Stimulated activated CD4-positive, alpha-beta T cell treated with anti-CD3 and anti-CD28 coated beads, TNF-alpha, amount 100 ng/mL, for 1 hour (primary cell): ENCODE results near the gene PPP2R5C.

Source experiments
- DNase-seq, 3 donors: peaks; one replicate each; pipeline ENCODE4 v3.0.0-alpha.2; 2020; ENCODE audit warnings: low read depth in 3 of 3, low spot score in 1 of 3

The PPP2R5C gene

DNA sequence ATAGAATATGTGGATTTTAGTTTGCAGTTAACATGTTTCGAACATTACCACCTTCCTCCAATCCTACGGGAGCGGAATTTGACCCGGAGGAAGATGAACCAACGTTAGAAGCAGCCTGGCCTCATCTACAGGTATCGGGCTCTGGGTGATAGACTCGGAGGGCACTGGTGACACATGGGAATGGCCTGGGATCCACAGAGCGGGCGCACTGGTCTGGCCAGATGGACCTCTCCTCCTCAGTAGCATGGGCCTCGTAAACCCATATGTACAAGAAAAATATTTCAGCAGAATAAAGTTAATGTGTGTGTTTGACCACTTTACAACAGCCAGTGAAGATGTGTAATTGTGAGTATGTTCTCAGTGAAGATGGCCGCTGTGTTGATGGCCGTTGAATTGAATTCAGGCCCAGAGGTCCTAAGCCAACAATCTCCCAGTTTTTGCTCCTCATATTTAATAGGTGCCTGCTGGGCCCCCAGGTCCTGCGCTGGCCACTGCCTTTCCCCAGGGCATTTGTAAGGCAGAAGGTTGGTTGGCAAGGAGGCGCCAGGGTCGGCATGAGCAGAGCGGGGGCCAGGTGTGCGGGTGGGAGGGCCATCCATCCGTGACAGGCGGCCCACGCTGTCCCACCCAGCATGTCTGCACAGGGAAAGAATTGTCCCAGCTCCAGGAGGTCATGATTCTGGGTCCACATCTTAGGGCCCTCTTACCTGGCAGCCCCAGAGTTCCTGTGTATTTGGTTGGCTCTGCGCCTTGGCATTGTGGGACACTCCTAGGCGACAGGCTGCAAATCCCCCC is 120.8 kb downstream of the PPP2R5C start:
- no peak for DNase-seq

DNA sequence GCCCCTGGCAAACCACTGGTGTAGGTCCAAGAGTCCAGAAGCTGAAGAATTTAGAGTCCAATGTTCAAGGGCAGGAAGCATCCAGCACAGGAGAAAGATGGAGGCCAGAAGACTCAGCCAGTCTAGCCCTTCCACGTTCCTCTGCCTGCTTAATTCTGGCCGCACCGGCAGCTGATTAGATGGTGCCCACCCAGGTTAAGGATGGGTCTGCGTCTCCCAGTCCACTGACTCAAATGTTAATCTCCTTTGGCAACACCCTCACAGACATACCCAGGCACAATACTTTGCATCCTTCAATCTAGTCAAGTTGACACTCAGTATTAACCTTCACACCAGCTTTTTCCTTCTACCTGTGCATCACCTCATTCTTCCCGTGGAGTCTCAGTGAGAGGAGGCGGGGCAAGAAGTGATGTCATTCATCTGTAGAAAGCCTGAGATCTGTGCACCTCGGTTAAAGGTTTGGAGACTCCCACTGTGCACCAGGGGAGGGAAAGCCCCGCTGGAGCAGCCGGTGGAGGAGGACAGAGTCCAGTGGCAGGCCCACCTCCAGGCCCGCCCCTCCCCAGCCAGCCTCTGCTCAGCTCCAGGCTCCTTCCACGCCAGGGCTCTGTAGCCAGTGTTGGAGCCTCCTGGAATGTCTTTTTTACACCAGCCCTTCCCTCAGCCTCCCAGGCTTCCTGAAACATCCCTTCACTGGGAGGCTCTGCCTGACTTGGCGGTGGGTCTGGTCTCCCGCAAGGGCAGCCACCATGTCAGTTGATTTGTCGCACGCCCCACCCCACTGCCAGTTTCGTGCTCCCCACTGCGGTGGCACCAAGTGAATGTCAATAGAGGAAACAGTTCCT is 122.8 kb downstream of the PPP2R5C start:
- DNase-seq: no peak

DNA sequence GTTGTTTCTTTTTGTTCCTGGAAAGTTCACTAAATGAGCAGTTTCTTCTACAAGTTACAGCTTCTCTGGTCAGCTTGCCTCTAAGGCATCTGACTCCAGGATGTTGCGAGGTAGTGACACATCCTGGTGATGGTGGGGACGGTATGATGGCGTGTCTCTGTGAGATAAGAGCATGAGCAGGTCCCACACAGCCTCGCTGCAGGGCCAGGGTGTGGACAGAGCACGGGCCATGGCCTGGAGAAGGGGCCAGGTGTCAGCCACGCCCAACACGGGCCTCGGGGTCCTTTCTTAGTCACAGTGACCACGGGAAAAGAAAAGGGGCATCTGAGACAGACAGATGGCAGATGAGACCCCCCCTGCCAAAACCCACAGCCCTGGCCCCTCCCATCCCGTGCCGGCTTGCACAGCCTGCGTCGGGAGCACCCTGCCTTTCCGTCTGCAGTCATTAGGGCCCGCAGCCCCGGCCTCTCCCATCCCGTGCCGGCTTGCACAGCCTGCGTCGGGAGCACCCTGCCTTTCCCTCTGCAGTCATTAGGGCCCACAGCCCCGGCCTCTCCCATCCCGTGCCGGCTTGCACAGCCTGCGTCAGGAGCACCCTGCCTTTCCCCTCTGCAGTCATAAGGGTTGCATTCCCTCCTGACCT is 123.5 kb downstream of the PPP2R5C start:
- DNase-seq: no peak

- no peak for DNase-seq
Observed at GRCh38 chr14:101887219-101887618, 125.7 kb downstream of the PPP2R5C start.

GRCh38 chr14:101888182-101888581 is 126.7 kb downstream of the PPP2R5C start:
- DNase-seq: no peak

DNA sequence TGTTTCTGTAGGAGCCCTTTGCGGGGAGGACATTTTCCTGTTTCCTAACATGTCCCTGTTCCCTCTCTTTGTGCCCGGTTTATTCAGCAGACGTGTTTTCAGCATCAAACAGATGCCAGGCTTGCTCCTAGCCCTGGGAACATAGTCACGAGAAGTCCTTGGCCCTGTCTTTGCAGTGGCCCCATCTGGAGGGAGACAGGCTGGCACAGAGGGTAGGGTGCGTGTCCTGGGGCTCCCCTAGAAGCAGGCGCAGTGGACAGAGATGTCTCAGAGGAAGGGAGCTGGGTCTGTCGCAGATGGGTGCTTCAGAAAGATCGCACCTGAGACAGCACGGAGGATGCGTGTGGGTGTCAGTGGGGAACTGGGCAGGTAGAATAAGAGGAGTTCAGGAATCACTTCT is 127.9 kb downstream of the PPP2R5C start:
- no peak for DNase-seq

DNA sequence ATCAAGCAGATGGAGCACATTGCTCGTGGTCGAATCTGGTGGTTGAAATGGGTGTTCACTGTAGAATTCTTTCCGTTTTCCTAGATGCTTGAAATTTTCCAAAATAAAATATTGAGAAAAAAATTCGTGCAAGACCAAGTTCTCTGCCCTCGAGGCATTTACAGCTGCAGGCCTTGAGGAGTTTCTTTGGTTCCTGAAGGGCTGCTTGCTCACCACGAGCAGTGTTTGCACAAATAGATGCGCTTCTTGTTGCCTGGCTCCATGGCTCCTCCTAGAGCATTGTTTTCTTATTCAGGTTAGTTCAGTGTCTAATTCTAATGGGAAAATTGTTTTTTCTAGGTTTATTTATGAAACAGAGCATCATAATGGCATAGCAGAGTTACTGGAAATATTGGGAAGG is 128.4 kb downstream of the PPP2R5C start:
- no peak for DNase-seq

DNA sequence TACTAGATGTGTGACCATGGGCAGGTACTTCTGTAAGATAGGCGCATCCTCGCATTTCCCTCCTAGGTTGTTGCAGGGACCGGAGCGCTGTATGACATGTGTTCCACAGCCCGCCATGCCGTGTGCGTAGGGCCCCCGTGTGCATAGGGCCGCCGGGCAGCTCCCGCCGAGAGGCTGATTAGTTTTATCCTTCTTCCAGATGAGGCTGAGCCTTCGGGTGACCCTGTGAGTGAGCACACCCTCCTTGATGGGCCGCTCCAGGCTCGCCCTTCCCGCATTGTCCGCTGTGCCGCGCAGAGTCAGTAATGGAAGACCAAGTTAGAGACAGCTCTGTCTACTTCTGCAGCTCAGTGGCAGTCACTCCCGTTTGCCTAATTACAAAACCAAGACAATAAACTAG is 130.0 kb downstream of the PPP2R5C start:
- no peak for DNase-seq

GRCh38 chr14:101893759-101894158 is 132.2 kb downstream of the PPP2R5C start:
- DNase-seq: no peak

GRCh38 chr14:101894365-101895081 is 133.0 kb downstream of the PPP2R5C start:
- DNase-seq: no peak

DNA sequence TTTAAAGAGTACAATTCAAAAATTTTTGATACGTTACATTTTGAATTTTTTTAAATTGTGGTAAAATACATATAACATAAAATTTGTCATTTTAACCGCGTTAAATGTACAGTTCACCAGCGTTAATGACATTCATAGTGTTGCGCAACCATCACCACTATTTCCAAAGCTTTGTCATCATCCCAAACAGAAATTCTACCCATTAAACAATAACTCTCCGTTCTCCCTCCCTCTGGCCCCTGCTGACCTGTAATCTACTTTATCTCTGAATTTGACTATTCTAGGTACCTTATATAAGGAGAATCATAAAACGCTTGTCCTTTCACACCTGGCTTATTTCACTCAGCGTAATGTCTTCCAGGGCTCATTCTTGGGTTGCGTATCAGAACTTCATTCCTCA is 133.7 kb downstream of the PPP2R5C start:
- no peak for DNase-seq

GRCh38 chr14:101897326-101897725 is 135.8 kb downstream of the PPP2R5C start:
- DNase-seq: no peak

DNA sequence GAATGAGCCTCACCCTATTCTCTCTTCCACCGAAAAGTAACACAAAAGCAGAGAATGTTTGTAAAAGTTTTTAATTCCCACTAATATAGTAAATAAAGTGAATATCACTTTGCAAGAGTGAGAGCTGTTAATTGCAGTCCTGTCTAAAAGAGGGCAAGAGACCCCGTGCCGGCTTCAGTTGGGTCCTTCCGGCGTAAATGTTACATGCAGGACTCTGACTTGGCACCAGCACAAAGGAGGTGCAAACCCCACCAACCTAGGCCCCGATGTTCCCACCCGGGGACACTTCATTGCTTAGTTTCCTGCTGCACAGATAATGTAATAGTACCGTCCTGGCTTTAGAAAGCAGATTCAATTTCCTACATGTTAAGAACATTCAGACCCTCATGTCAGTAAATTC is 136.9 kb downstream of the PPP2R5C start:
- no peak for DNase-seq

GRCh38 chr14:101899263-101899662 is 137.8 kb downstream of the PPP2R5C start:
- no peak for DNase-seq

DNA sequence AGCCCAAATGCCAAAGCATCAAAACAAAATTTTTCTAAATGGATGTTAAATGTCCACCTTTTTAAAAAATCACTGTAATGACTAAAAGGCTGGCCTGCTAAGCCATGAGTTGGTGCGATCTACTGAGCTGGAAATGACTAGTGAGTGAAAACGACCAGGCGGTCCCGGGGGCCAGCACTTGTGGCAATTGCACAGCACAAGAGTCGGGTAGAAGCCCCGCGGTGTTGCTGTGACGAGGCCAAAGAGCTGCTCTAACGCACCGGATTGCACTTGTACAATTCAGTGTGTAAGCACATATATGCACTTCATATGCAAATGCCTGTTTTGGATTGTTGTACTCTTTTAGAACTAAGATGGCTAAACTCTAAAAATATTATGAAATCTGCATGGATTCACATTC is 138.7 kb downstream of the PPP2R5C start:
- DNase-seq: no peak

DNA sequence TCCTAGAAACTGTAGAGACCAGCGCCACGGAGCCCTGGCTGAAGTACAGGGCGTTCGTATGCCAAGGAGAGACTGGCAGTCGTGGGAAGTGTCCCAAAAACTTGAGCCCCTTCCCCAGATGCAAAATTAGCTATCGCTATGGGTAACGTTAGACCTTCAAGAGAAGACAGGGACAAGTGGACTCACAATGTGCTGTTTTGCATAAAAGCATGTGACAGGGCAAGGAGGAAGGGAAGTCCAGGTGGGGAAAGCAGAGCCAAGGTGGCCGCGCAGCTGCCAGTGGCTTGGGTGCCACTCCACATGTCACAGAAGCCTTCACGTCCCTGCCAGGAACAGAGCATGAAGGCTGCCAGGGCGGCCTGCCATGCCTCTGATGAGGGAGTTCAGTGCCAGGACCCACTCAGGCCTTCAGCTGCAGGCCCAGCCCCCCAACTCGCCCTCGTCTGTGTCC is 141.6 kb downstream of the PPP2R5C start:
- DNase-seq: no peak

DNA sequence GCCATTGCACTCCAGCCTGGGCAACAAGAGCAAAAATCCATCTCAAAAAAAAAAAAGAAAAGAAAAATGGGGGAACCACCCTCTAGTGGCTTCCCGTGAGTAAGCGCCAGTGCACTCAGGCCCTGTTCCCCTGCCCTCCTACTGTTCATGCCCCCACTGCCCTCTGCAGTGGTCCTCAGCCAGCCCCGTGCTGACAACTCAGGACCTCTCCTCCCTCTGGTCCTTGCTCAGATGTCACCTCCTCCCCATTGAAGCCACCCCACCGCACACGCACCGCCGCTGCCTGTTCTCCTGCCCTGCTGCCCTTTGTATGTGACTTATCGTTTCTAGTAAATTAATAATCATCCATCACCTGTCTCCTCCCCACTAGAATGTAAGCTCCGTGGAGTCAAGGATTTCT is 144.1 kb downstream of the PPP2R5C start:
- DNase-seq: no peak

DNA sequence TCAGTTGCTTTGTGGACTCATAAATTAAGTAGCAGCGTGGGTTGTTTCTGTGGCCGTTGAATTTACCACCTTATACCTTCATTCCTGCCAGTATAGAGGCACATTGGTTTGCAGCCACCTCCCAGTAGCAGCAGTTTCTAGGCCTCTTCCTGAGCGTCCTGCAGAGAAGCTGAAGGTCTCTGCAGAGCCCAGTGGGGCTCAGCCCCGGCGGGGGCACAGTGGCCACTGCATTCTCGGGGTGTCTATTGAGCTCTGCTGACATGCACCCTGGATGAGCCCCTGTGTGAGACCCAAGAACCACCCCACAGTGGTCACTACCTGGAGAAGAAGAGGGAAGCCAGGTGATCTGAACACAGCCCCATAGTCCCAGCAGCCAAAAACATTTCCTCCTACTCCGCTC is 145.1 kb downstream of the PPP2R5C start:
- no peak for DNase-seq

DNA sequence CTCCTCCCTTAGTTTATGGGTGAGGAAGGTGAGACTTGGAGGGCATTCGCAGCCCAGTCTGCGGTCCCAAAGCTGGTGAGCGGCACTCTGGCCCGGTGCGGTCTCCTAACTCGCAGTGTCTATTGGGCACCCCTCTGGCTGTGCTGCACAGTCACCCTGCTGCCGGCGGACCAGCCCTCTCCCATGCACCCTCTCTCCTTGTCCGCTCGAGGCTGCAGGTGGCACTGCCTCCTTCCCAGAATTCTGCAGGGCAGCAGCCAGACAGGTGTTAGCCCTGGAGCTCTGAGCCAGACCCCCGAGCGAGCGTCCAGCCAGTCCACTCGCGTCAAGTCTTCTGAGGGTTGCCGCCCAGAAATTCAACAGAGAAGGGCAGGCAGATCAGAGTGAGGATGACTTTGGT is 146.1 kb downstream of the PPP2R5C start:
- no peak for DNase-seq

DNA sequence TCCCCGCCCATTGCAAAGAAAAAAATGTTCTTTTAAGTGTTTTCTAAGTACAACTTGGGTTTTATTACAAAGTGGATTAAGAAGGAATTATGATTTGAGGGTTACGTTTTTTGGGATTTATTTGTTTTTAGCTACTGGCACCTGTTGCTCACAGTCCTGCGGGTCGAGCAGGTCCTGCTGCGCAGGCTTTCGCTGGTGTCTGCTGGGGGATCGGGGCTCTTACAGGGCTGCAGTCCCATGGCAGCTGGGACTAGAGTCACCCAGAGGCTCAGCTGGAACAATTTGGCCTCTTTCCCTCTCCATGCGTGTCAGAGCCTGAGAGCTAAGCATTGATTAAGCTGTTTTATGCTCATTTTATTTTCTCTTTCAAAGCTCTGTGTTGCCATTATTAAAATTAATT is 147.3 kb downstream of the PPP2R5C start:
- DNase-seq: no peak

GRCh38 chr14:101909371-101910096 is 148.0 kb downstream of the PPP2R5C start:
- DNase-seq: no peak
